Measurements from ENCODE around the gene GZMM. TPM values are rescaled to one million over a fixed set of nuclear protein-coding genes. Genes with fewer than 3 reads are reported as not detected.

Gene GZMM
- total and polyA plus RNA-seq, 2 of the 13 experiments (the other 11 are each of a cell fraction or from before 2014, with no cell fraction given), result 0.07 TPM; not detected in 1

GRCh38 chr19:494171-495080, 49.4 kb upstream of the GZMM start (continued):
- no peak for TF ChIP-seq ZNF512 (CRISPR knock-in tag; IDR thresholded peaks at IDR 0.05)

- H3K4me3 ChIP-seq (replicated peaks in 1 of 3; ENCODE audit: insufficient read depth in 1 of 3, low read depth in 2 of 3, low read length in 3 of 3), result peak overlapping the region in 1 of 3 experiments; percentile 46; a peak in 1 of 6 replicates
- no peak overlapping the region for H3K27ac ChIP-seq (ENCODE audit: extremely low read length, insufficient read depth, low read length)
- no peaks in the 10 kb centered on the region for H3K9me3 ChIP-seq (ENCODE audit: low read length)
- peak overlapping the region; percentile 55; the same call in 1 of the 2 replicates for H3K4me2 ChIP-seq (ENCODE audit: low read depth, low read length)
- no peak overlapping the region for H3K9ac ChIP-seq (ENCODE audit: insufficient read depth, low read depth, low read length)
- H3K36me3 ChIP-seq (replicated peaks in 1 of 2; ENCODE audit: control insufficient read depth in 1 of 2, insufficient read depth in 2 of 2, low read length in 2 of 2), result no peaks in the 10 kb centered on the region
- TF ChIP-seq ZSCAN9 (CRISPR knock-in tag; IDR thresholded peaks at IDR 0.05; ENCODE audit: borderline replicate concordance), result no peak
- no peak for TF ChIP-seq PHF5A (CRISPR knock-in tag; IDR thresholded peaks at IDR 0.05; ENCODE audit: low read depth, unreplicated experiment)
- TF ChIP-seq ZNF776 (CRISPR knock-in tag; IDR thresholded peaks at IDR 0.05), result 0 out of 2 replicates have a peak, but pooled peaks have one; percentile 11
- intact Hi-C loops (cut with micrococcal nuclease; ENCODE audit: unreplicated experiment), result no loop called here
- in situ Hi-C loops (cut with HindIII; ENCODE audit: extremely low pct_ligation_motif_present, low pct_unique_long_range_greater_than_20kb), result no loop called here
- ChIA-PET CTCF (ENCODE audit: low intra/inter-chr PET ratio, low total read pairs) (interaction anchor here (0.6 to 1.5 kb wide), 2 partner anchors 13 to 16 kb away, joined by 3 to 5 read pairs; no protein-coding TSS in a partner anchor), POLR2A (interaction anchor here (2.6 kb wide), 1 partner anchor 12 kb away, joined by 23 read pairs; no protein-coding TSS in a partner anchor)
- FAIRE-seq (no peak), DNase-seq (ENCODE audit: low spot score) (no peak), ATAC-seq (no peak)
- WGBS (ENCODE audit: low lambda C conversion rate), result 14% methylated on average over 10 of the region's 10 CpGs
- no peak overlapping the region for H2AFZ ChIP-seq (ENCODE audit: low read length)
- peaks cover 3% of the 10 kb centered on the region for H3K79me2 ChIP-seq (ENCODE audit: insufficient read depth, low read length)
- peaks cover 0 to 4% of the 10 kb centered on the region in 2 experiments; a peak in 2 of 5 replicates for H3K27me3 ChIP-seq (ENCODE audit: control insufficient read depth in 1 of 2, insufficient read depth in 2 of 2, low read length in 2 of 2)
- H3K4me1 ChIP-seq (ENCODE audit: insufficient read depth, low read length), result peaks cover 57% of the 10 kb centered on the region
- no TSS peak for BruUV-seq (replicated peaks)
- no peaks in the 10 kb centered on the region for H4K20me1 ChIP-seq (ENCODE audit: insufficient read depth, low read length)
Observed at GRCh38 chr19:495081-495401, 48.8 kb upstream of the GZMM start.

Measured in HepG2 (cell line).